ENCODE measurements around the gene GBP3. TPM values are rescaled to one million over a fixed set of nuclear protein-coding genes. Genes with fewer than 3 reads are reported as not detected.

The GBP3 gene
- total and polyA plus RNA-seq, 4 donors, result 2.0 to 8.8 (median 4.4) TPM

- DNase-seq (ENCODE audit: low spot score), result no peak
- TF ChIP-seq YY1 (IDR thresholded peaks at IDR 0.05) (no peak), HNF4G (IDR thresholded peaks at IDR 0.05) (no peak), TAF1 (conservative IDR thresholded peaks at IDR 0.05) (no peak), FOXA1 (IDR thresholded peaks at IDR 0.05) (no peak), REST (IDR thresholded peaks at IDR 0.05) (no peak), GABPA (IDR thresholded peaks at IDR 0.05 in 1 of 2, conservative IDR thresholded peaks at IDR 0.05 in 1 of 2) (no peak), ATF3 (IDR thresholded peaks at IDR 0.05) (no peak), JUND (IDR thresholded peaks at IDR 0.05) (no peak), EGR1 (IDR thresholded peaks at IDR 0.05; ENCODE audit: low read depth in 2 of 2) (no peak), RAD21 (IDR thresholded peaks at IDR 0.05) (no peak), SP1 (IDR thresholded peaks at IDR 0.05) (no peak)
- TF ChIP-seq, protein P1, sequence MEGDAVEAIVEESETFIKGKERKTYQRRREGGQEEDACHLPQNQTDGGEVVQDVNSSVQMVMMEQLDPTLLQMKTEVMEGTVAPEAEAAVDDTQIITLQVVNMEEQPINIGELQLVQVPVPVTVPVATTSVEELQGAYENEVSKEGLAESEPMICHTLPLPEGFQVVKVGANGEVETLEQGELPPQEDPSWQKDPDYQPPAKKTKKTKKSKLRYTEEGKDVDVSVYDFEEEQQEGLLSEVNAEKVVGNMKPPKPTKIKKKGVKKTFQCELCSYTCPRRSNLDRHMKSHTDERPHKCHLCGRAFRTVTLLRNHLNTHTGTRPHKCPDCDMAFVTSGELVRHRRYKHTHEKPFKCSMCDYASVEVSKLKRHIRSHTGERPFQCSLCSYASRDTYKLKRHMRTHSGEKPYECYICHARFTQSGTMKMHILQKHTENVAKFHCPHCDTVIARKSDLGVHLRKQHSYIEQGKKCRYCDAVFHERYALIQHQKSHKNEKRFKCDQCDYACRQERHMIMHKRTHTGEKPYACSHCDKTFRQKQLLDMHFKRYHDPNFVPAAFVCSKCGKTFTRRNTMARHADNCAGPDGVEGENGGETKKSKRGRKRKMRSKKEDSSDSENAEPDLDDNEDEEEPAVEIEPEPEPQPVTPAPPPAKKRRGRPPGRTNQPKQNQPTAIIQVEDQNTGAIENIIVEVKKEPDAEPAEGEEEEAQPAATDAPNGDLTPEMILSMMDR (IDR thresholded peaks at IDR 0.05; ENCODE audit: low read depth, low read length, missing input control), result no peak
- TF ChIP-seq, protein P2, sequence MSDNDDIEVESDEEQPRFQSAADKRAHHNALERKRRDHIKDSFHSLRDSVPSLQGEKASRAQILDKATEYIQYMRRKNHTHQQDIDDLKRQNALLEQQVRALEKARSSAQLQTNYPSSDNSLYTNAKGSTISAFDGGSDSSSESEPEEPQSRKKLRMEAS (IDR thresholded peaks at IDR 0.05), result no peak
- Histone ChIP-seq H3K9ac (ENCODE audit: low read depth in 1 of 2, low read length in 2 of 2) (no peak overlapping the region), H3K27me3 (ENCODE audit: control insufficient read depth in 4 of 4, insufficient read depth in 4 of 4, low read length in 3 of 4) (no peaks in the 10 kb centered on the region), H3K27ac (ENCODE audit: low read depth in 1 of 2, low read length in 2 of 2) (no peak overlapping the region), H3K4me3 (ENCODE audit: low read depth in 1 of 3, low read length in 3 of 3) (no peak overlapping the region), H3K9me3 (ENCODE audit: control insufficient read depth in 4 of 4, low read length in 3 of 4) (peaks cover 5 to 8% (median 7%) of the 10 kb centered on the region in 4 donors), H3K36me3 (ENCODE audit: control insufficient read depth in 4 of 4, insufficient read depth in 3 of 4, low read depth in 1 of 4, low read length in 3 of 4) (no peaks in the 10 kb centered on the region), H3K4me1 (ENCODE audit: control insufficient read depth in 4 of 4, insufficient read depth in 4 of 4, low read length in 3 of 4) (peaks cover 2 to 21% (median 9%) of the 10 kb centered on the region in 4 donors)
- 89% methylated on average over 3 of the region's 3 CpGs for WGBS
Measured at GRCh38 chr1:89041119-89041641, 18.5 kb upstream of the GBP3 start.

DNA sequence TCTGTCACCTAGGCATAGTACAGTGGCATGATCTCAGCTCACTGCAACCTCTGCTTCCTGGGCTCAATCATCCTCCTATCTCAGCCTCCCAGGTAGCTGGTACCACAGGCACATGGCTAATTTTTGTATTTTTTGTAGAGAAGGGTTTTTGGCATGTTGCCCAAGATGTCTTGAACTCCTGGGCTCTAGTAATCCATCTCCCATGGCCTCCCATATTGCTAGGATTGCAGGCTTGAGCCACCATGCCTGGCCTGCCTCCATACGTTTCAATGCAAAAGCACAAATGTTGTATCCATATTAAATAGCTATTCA, 17.6 kb upstream of the GBP3 start:
- no peaks in the 10 kb centered on the region for H3K36me3 ChIP-seq (ENCODE audit: control insufficient read depth in 4 of 4, insufficient read depth in 3 of 4, low read depth in 1 of 4, low read length in 3 of 4)
- 100% methylated on average over 1 of the region's 1 CpG for WGBS
- TF ChIP-seq FOXA1 (IDR thresholded peaks at IDR 0.05) (no peak), JUND (IDR thresholded peaks at IDR 0.05) (no peak), FOXA2 (IDR thresholded peaks at IDR 0.05) (no peak), RXRA (IDR thresholded peaks at IDR 0.05) (no peak), RAD21 (IDR thresholded peaks at IDR 0.05) (no peak), HNF4A (conservative IDR thresholded peaks at IDR 0.05) (no peak), TAF1 (conservative IDR thresholded peaks at IDR 0.05) (no peak), SP1 (IDR thresholded peaks at IDR 0.05) (no peak), ATF3 (IDR thresholded peaks at IDR 0.05) (no peak), EGR1 (IDR thresholded peaks at IDR 0.05; ENCODE audit: low read depth in 2 of 2) (no peak), REST (IDR thresholded peaks at IDR 0.05) (no peak)
- peaks cover 5 to 8% (median 7%) of the 10 kb centered on the region in 4 donors for H3K9me3 ChIP-seq (ENCODE audit: control insufficient read depth in 4 of 4, low read length in 3 of 4)
- H3K4me1 ChIP-seq (ENCODE audit: control insufficient read depth in 4 of 4, insufficient read depth in 4 of 4, low read length in 3 of 4), result peaks cover 2 to 13% (median 5%) of the 10 kb centered on the region in 4 donors
- H3K27me3 ChIP-seq (ENCODE audit: control insufficient read depth in 4 of 4, insufficient read depth in 4 of 4, low read length in 3 of 4), result no peaks in the 10 kb centered on the region
- no peak for DNase-seq (ENCODE audit: low spot score)
- no peak overlapping the region for H3K27ac ChIP-seq (ENCODE audit: low read depth in 1 of 2, low read length in 2 of 2)
- H3K9ac ChIP-seq (ENCODE audit: low read depth in 1 of 2, low read length in 2 of 2), result no peak overlapping the region
- no peak overlapping the region for H3K4me3 ChIP-seq (ENCODE audit: low read depth in 1 of 3, low read length in 3 of 3)
